H9 (cell line): ENCODE results near the gene CAMTA2. TPM values are rescaled to one million over a fixed set of nuclear protein-coding genes. Genes with fewer than 3 reads are reported as not detected.

Experiments used
- DNase-seq: peaks from one replicate; pipeline ENCODE4 v3.0.0-alpha.2; 2017
- H2AFZ ChIP-seq: one replicate; pipeline ENCODE4 v1.6.1; 2013; ENCODE audit warnings: mild to moderate bottlenecking, low read length, control low read depth, moderate library complexity
- H2AK5ac ChIP-seq: 2 replicates; pipeline ENCODE4 v1.6.1; 2013; ENCODE audit warnings: low read length, control low read depth, mixed read lengths; ENCODE audit not compliant: insufficient read length
- H2BK120ac ChIP-seq: one replicate; pipeline ENCODE4 v1.6.1; 2013; ENCODE audit warnings: low read depth, mild to moderate bottlenecking, low read length, control low read depth, inconsistent platforms; ENCODE audit not compliant: poor library complexity, severe bottlenecking
- H2BK12ac ChIP-seq: 2 replicates; pipeline ENCODE4 v1.6.1; 2013; ENCODE audit warnings: low read length, control low read depth, mixed read lengths, low read depth; ENCODE audit not compliant: insufficient read length
- H2BK15ac ChIP-seq: 2 replicates; pipeline ENCODE4 v1.6.1; 2013; ENCODE audit warnings: low read depth, low read length, control low read depth
- H2BK20ac ChIP-seq: one replicate; pipeline ENCODE4 v1.6.1; 2013; ENCODE audit warnings: low read depth, mild to moderate bottlenecking, low read length, control low read depth, inconsistent platforms; ENCODE audit not compliant: poor library complexity, severe bottlenecking
- H2BK5ac ChIP-seq: 2 replicates; pipeline ENCODE4 v1.6.1; 2013; ENCODE audit warnings: low read length, control low read depth, mixed read lengths; ENCODE audit not compliant: insufficient read length
- H3K14ac ChIP-seq: 2 replicates; pipeline ENCODE4 v1.6.1; 2013; ENCODE audit warnings: low read length, control low read depth; ENCODE audit not compliant: insufficient read depth
- H3K18ac ChIP-seq: 2 replicates; pipeline ENCODE4 v1.6.1; 2013; ENCODE audit warnings: low read depth, mild to moderate bottlenecking, mixed read lengths, low read length, control low read depth; ENCODE audit not compliant: insufficient read length
- H3K23ac ChIP-seq: 2 replicates; pipeline ENCODE4 v1.6.1; 2013; ENCODE audit warnings: low read length, control low read depth, mixed read lengths, low read depth; ENCODE audit not compliant: insufficient read length
- H3K23me2 ChIP-seq: 2 replicates; pipeline ENCODE4 v1.6.1; 2013; ENCODE audit warnings: low read depth, mild to moderate bottlenecking, mixed read lengths, low read length, control low read depth; ENCODE audit not compliant: insufficient read length, poor library complexity, severe bottlenecking
- H3K27ac ChIP-seq: 2 replicates; pipeline ENCODE4 v1.5.1; 2013; ENCODE audit warnings: low read length, control low read depth, mixed read lengths, low read depth; ENCODE audit not compliant: insufficient read length
- H3K27me3 ChIP-seq: 2 replicates; pipeline ENCODE4 v1.6.1; 2013; ENCODE audit warnings: low read length, control low read depth, inconsistent platforms; ENCODE audit not compliant: insufficient read depth
- H3K4ac ChIP-seq: 2 replicates; pipeline ENCODE4 v1.6.1; 2013; ENCODE audit warnings: low read depth, mild to moderate bottlenecking, control low read depth, inconsistent platforms, low read length, moderate library complexity
- H3K4me1 ChIP-seq: 2 replicates; pipeline ENCODE4 v1.6.1; 2013; ENCODE audit warnings: low read length, control low read depth, inconsistent platforms; ENCODE audit not compliant: insufficient read depth
- H3K4me2 ChIP-seq: 2 replicates; pipeline ENCODE4 v1.6.1; 2013; ENCODE audit warnings: low read length, control low read depth, mixed read lengths; ENCODE audit not compliant: insufficient read length, insufficient read depth
- H3K56ac ChIP-seq: 2 replicates; pipeline ENCODE4 v1.6.1; 2013; ENCODE audit warnings: low read depth, mild to moderate bottlenecking, mixed read lengths, low read length, control low read depth; ENCODE audit not compliant: insufficient read length
- H3K79me1 ChIP-seq: 2 replicates; pipeline ENCODE4 v1.6.1; 2013; ENCODE audit warnings: low read depth, mild to moderate bottlenecking, moderate library complexity, low read length, control low read depth, inconsistent platforms; ENCODE audit not compliant: insufficient read depth, poor library complexity, severe bottlenecking
- H3K79me2 ChIP-seq: 2 replicates; pipeline ENCODE4 v1.6.1; 2013; ENCODE audit warnings: low read length, control low read depth, inconsistent platforms; ENCODE audit not compliant: insufficient read depth
- H3K9ac ChIP-seq: 2 replicates; pipeline ENCODE4 v1.6.1; 2013; ENCODE audit warnings: low read length, control low read depth, mixed read lengths; ENCODE audit not compliant: insufficient read length; ENCODE audit errors: extremely low read depth
- H3K9me3 ChIP-seq: one replicate; pipeline ENCODE4 v1.6.1; 2013; ENCODE audit warnings: low read depth, low read length, inconsistent platforms; ENCODE audit not compliant: control insufficient read depth
- H3T11ph ChIP-seq: one replicate; pipeline ENCODE4 v1.6.1; 2013; ENCODE audit warnings: mild to moderate bottlenecking, low read length, control low read depth, inconsistent platforms
- H4K20me1 ChIP-seq: one replicate; pipeline ENCODE4 v1.6.1; 2013; ENCODE audit not compliant: control insufficient read depth, insufficient read length, insufficient read depth
- H4K5ac ChIP-seq: 2 replicates; pipeline ENCODE4 v1.6.1; 2013; ENCODE audit warnings: low read depth, mild to moderate bottlenecking, mixed read lengths, low read length, control low read depth; ENCODE audit not compliant: insufficient read length
- H4K8ac ChIP-seq: replicated peaks from 2 replicates; pipeline ENCODE4 v1.6.1; 2013; ENCODE audit warnings: low read length, control low read depth, mixed read lengths, low read depth; ENCODE audit not compliant: insufficient read length
- H4K91ac ChIP-seq: 2 replicates; pipeline ENCODE4 v1.6.1; 2013; ENCODE audit warnings: low read depth, mild to moderate bottlenecking, moderate library complexity, mixed read lengths, low read length, control low read depth; ENCODE audit not compliant: insufficient read length
- H3K27ac Mint-ChIP-seq, 3 experiments: 2 replicates in 2 of 3; 3 replicates in 1 of 3; pipeline ENCODE4 v1.8.0; 2020 to 2021; ENCODE audit warnings: mixed read lengths in 3 of 3, mild to moderate bottlenecking in 1 of 3, moderate library complexity in 1 of 3
- H3K27me3 Mint-ChIP-seq: 2 replicates; pipeline ENCODE4 v1.8.0; 2021; ENCODE audit warnings: low read depth, mild to moderate bottlenecking, moderate library complexity, mixed read lengths
- H3K36me3 Mint-ChIP-seq, 3 experiments: 2 replicates in 2 of 3; 3 replicates in 1 of 3; pipeline ENCODE4 v1.8.0; 2020 to 2021; ENCODE audit warnings: low read depth in 3 of 3, mixed read lengths in 3 of 3; ENCODE audit not compliant: insufficient read depth in 1 of 3
- H3K4me1 Mint-ChIP-seq, 2 experiments: 2 replicates each; pipeline ENCODE4 v1.8.0; 2020; ENCODE audit warnings: mixed read lengths in 2 of 2
- H3K4me3 Mint-ChIP-seq, 2 experiments: 2 replicates in 1 of 2; 3 replicates in 1 of 2; pipeline ENCODE4 v1.8.0; 2020 to 2021; ENCODE audit warnings: mild to moderate bottlenecking in 2 of 2, mixed read lengths in 2 of 2, moderate library complexity in 1 of 2
- H3K9me3 Mint-ChIP-seq, 2 experiments: 2 replicates in 1 of 2; 3 replicates in 1 of 2; pipeline ENCODE4 v1.8.0; 2020; ENCODE audit warnings: mild to moderate bottlenecking in 2 of 2, mixed read lengths in 2 of 2, moderate library complexity in 1 of 2
- CTCF ChIP-seq: fragments of 200-600 bp; sonication (generic); conservative IDR thresholded peaks from 3 replicates; pipeline ENCODE4 v1.8.0; 2021; ENCODE audit warnings: antibody characterized with exemption, mild to moderate bottlenecking
- WGBS: extraction: QIAGEN DNeasy Blood & Tissue Kit; methylation state at CpG from one replicate; pipeline ENCODE4 v1.1.7; 2013; ENCODE audit warnings: missing lambda C conversion rate, low lambda C conversion rate, mixed read lengths; ENCODE audit not compliant: insufficient read length; ENCODE audit errors: extremely low coverage; 5-methylcytosine and 5-hydroxymethylcytosine counted together
- total RNA-seq: library from RNA; stranded (reverse); gene quantifications from 2 replicates; pipeline ENCODE4 v1.2.1, GENCODE V29; 2021

The CAMTA2 gene
- total RNA-seq, 1 experiment from 2014 or later, result 15.6 TPM

- H3K4me3 Mint-ChIP-seq, result peak overlapping the region; percentile 79 to 87
- H3K4me1 Mint-ChIP-seq, result peaks cover 18 to 22% of the 10 kb centered on the region in 2 experiments
- Histone ChIP-seq H2BK20ac (no peak overlapping the region), H2BK12ac (no peak overlapping the region), H3K79me2 (no peaks in the 10 kb centered on the region), H4K91ac (no peak overlapping the region), H2BK5ac (no peak overlapping the region), H3T11ph (no peak overlapping the region), H3K79me1 (no peaks in the 10 kb centered on the region), H3K27me3 (peaks cover 1% of the 10 kb centered on the region; the same call in 1 of the 2 replicates), H3K27ac (no peak overlapping the region), H3K4me2 (peak overlapping the region; percentile 76), H3K23ac (no peak overlapping the region), H3K56ac (no peak overlapping the region), H2BK120ac (no peak overlapping the region), H3K18ac (no peak overlapping the region), H4K8ac (no peak overlapping the region), H4K20me1 (no peaks in the 10 kb centered on the region), H3K23me2 (peaks cover 14% of the 10 kb centered on the region), H3K4me1 (no peaks in the 10 kb centered on the region), H2AFZ (no peak overlapping the region), H3K9ac (no peak overlapping the region), H3K14ac (no peak overlapping the region), H3K4ac (no peak overlapping the region), H4K5ac (no peak overlapping the region), H3K9me3 (no peaks in the 10 kb centered on the region), H2BK15ac (no peak overlapping the region), H2AK5ac (no peak overlapping the region)
- H3K36me3 Mint-ChIP-seq, result peaks cover 0 to 2% (median 0%) of the 10 kb centered on the region in 3 experiments; a peak in 2 of 7 replicates
- no peak overlapping the region for H3K27ac Mint-ChIP-seq
- TF ChIP-seq CTCF, result no peak
- H3K9me3 Mint-ChIP-seq, result no peaks in the 10 kb centered on the region
- WGBS, result no CpG with 5 or more reads among the region's 30 CpGs
- DNase-seq, result no peak
- peaks cover 55% of the 10 kb centered on the region for H3K27me3 Mint-ChIP-seq
Observed at GRCh38 chr17:4987767-4988567, 492 bp upstream of the CAMTA2 start.
